ENCODE measurements around the gene HES7.

HES7 gene

GRCh38 chr17:8125154-8125946 lies 1.4 kb upstream of the HES7 start:
- Histone ChIP-seq H3K36me3 (ENCODE audit: insufficient read depth, low read length) (no peaks in the 10 kb centered on the region), H3K4me3 (ENCODE audit: low read depth in 1 of 2, low read length in 2 of 2) (peak overlapping the region; percentile 75 to 81), H3K27ac (ENCODE audit: low read depth, low read length) (peak overlapping the region; percentile 37), H3K27me3 (ENCODE audit: control insufficient read depth in 1 of 2, insufficient read depth in 2 of 2, low read length in 2 of 2) (peaks cover 33 to 51% of the 10 kb centered on the region in 2 donors), H3K4me1 (ENCODE audit: insufficient read depth, low read length) (peaks cover 51% of the 10 kb centered on the region), H3K9ac (ENCODE audit: low read length) (peak overlapping the region; percentile 32), H3K9me3 (ENCODE audit: low read length) (no peaks in the 10 kb centered on the region)

- no peaks in the 10 kb centered on the region for H3K9me3 ChIP-seq (ENCODE audit: low read length)
- no peak overlapping the region for H3K27ac ChIP-seq (ENCODE audit: low read depth, low read length)
- H3K4me1 ChIP-seq (ENCODE audit: insufficient read depth, low read length): peaks cover 54% of the 10 kb centered on the region
- peaks cover 34 to 54% of the 10 kb centered on the region in 2 donors for H3K27me3 ChIP-seq (ENCODE audit: control insufficient read depth in 1 of 2, insufficient read depth in 2 of 2, low read length in 2 of 2)
- H3K4me3 ChIP-seq (ENCODE audit: low read depth in 1 of 2, low read length in 2 of 2): peak overlapping the region in 1 of 2 donors; percentile 75
- no peak overlapping the region for H3K9ac ChIP-seq (ENCODE audit: low read length)
- H3K36me3 ChIP-seq (ENCODE audit: insufficient read depth, low read length): no peaks in the 10 kb centered on the region
Measured at GRCh38 chr17:8124350-8125153, 646 bp upstream of the HES7 start.

GRCh38 chr17:8122924-8123694 lies 797 bp downstream of the HES7 start:
- Histone ChIP-seq H3K27ac (ENCODE audit: low read depth, low read length) (no peak overlapping the region), H3K9me3 (ENCODE audit: low read length) (no peaks in the 10 kb centered on the region), H3K9ac (ENCODE audit: low read length) (no peak overlapping the region), H3K27me3 (ENCODE audit: control insufficient read depth in 1 of 2, insufficient read depth in 2 of 2, low read length in 2 of 2) (peaks cover 34 to 54% of the 10 kb centered on the region in 2 donors), H3K4me3 (ENCODE audit: low read depth in 1 of 2, low read length in 2 of 2) (peak overlapping the region; percentile 12 to 75), H3K4me1 (ENCODE audit: insufficient read depth, low read length) (peaks cover 59% of the 10 kb centered on the region), H3K36me3 (ENCODE audit: insufficient read depth, low read length) (no peaks in the 10 kb centered on the region)

GRCh38 chr17:8122422-8122923 lies 1.4 kb downstream of the HES7 start:
- H3K27me3 ChIP-seq (ENCODE audit: control insufficient read depth in 1 of 2, insufficient read depth in 2 of 2, low read length in 2 of 2): peaks cover 34 to 59% of the 10 kb centered on the region in 2 donors

GRCh38 chr17:8121681-8122421 lies 2.1 kb downstream of the HES7 start:
- H3K9ac ChIP-seq (ENCODE audit: low read length): no peak overlapping the region
- peak overlapping the region; percentile 36 to 75 for H3K4me3 ChIP-seq (ENCODE audit: low read depth in 1 of 2, low read length in 2 of 2)
- no peaks in the 10 kb centered on the region for H3K9me3 ChIP-seq (ENCODE audit: low read length)
- no peaks in the 10 kb centered on the region for H3K36me3 ChIP-seq (ENCODE audit: insufficient read depth, low read length)
- peaks cover 34 to 65% of the 10 kb centered on the region in 2 donors for H3K27me3 ChIP-seq (ENCODE audit: control insufficient read depth in 1 of 2, insufficient read depth in 2 of 2, low read length in 2 of 2)
- peaks cover 62% of the 10 kb centered on the region for H3K4me1 ChIP-seq (ENCODE audit: insufficient read depth, low read length)
- no peak overlapping the region for H3K27ac ChIP-seq (ENCODE audit: low read depth, low read length)

More at GRCh38 chr17:8122422-8122923, 1.4 kb downstream of the HES7 start:
- Histone ChIP-seq H3K4me1 (ENCODE audit: insufficient read depth, low read length) (peaks cover 65% of the 10 kb centered on the region), H3K9ac (ENCODE audit: low read length) (no peak overlapping the region), H3K9me3 (ENCODE audit: low read length) (no peaks in the 10 kb centered on the region), H3K36me3 (ENCODE audit: insufficient read depth, low read length) (no peaks in the 10 kb centered on the region), H3K27ac (ENCODE audit: low read depth, low read length) (no peak overlapping the region), H3K4me3 (ENCODE audit: low read depth in 1 of 2, low read length in 2 of 2) (peak overlapping the region; percentile 36 to 75)

- no peak overlapping the region for H3K9ac ChIP-seq (ENCODE audit: low read length)
- no peak overlapping the region for H3K27ac ChIP-seq (ENCODE audit: low read depth, low read length)
- peaks cover 60% of the 10 kb centered on the region for H3K4me1 ChIP-seq (ENCODE audit: insufficient read depth, low read length)
- peak overlapping the region in 1 of 2 donors; percentile 75 for H3K4me3 ChIP-seq (ENCODE audit: low read depth in 1 of 2, low read length in 2 of 2)
- no peaks in the 10 kb centered on the region for H3K36me3 ChIP-seq (ENCODE audit: insufficient read depth, low read length)
- H3K9me3 ChIP-seq (ENCODE audit: low read length): no peaks in the 10 kb centered on the region
- H3K27me3 ChIP-seq (ENCODE audit: control insufficient read depth in 1 of 2, insufficient read depth in 2 of 2, low read length in 2 of 2): peaks cover 39 to 70% of the 10 kb centered on the region in 2 donors
Measured at GRCh38 chr17:8121407-8121680, 2.6 kb downstream of the HES7 start.

- Histone ChIP-seq H3K4me1 (ENCODE audit: insufficient read depth, low read length) (peaks cover 58% of the 10 kb centered on the region), H3K27me3 (ENCODE audit: control insufficient read depth in 1 of 2, insufficient read depth in 2 of 2, low read length in 2 of 2) (peaks cover 45 to 76% of the 10 kb centered on the region in 2 donors), H3K9me3 (ENCODE audit: low read length) (no peaks in the 10 kb centered on the region), H3K9ac (ENCODE audit: low read length) (no peak overlapping the region), H3K27ac (ENCODE audit: low read depth, low read length) (no peak overlapping the region), H3K4me3 (ENCODE audit: low read depth in 1 of 2, low read length in 2 of 2) (peak overlapping the region in 1 of 2 donors; percentile 56), H3K36me3 (ENCODE audit: insufficient read depth, low read length) (no peaks in the 10 kb centered on the region)
Measured at GRCh38 chr17:8120520-8121406, 3.1 kb downstream of the HES7 start.

GRCh38 chr17:8119581-8120519 lies 4.1 kb downstream of the HES7 start:
- Histone ChIP-seq H3K4me1 (ENCODE audit: insufficient read depth, low read length) (peaks cover 51% of the 10 kb centered on the region), H3K27me3 (ENCODE audit: control insufficient read depth in 1 of 2, insufficient read depth in 2 of 2, low read length in 2 of 2) (peaks cover 44 to 78% of the 10 kb centered on the region in 2 donors), H3K36me3 (ENCODE audit: insufficient read depth, low read length) (no peaks in the 10 kb centered on the region), H3K27ac (ENCODE audit: low read depth, low read length) (peak overlapping the region; percentile 59), H3K9ac (ENCODE audit: low read length) (no peak overlapping the region), H3K9me3 (ENCODE audit: low read length) (no peaks in the 10 kb centered on the region), H3K4me3 (ENCODE audit: low read depth in 1 of 2, low read length in 2 of 2) (peak overlapping the region; percentile 50 to 89)

GRCh38 chr17:8118769-8119580 lies 4.9 kb downstream of the HES7 start:
- Histone ChIP-seq H3K27me3 (ENCODE audit: control insufficient read depth in 1 of 2, insufficient read depth in 2 of 2, low read length in 2 of 2) (peaks cover 44 to 78% of the 10 kb centered on the region in 2 donors), H3K9ac (ENCODE audit: low read length) (peak overlapping the region; percentile 31), H3K36me3 (ENCODE audit: insufficient read depth, low read length) (no peaks in the 10 kb centered on the region), H3K9me3 (ENCODE audit: low read length) (no peaks in the 10 kb centered on the region), H3K27ac (ENCODE audit: low read depth, low read length) (peak overlapping the region; percentile 59), H3K4me1 (ENCODE audit: insufficient read depth, low read length) (peaks cover 43% of the 10 kb centered on the region), H3K4me3 (ENCODE audit: low read depth in 1 of 2, low read length in 2 of 2) (peak overlapping the region; percentile 50 to 89)
